H1 (cell line): ENCODE data around the gene HLA-DMB. TPM values are rescaled to one million over a fixed set of nuclear protein-coding genes. Genes with fewer than 3 reads are reported as not detected.

Source experiments
- SIX5 ChIP-seq: IDR thresholded peaks from 2 replicates; pipeline ENCODE4 v1.6.1; 2011; ENCODE audit warnings: mild to moderate bottlenecking, low read depth, low read length
- TAF1 ChIP-seq: IDR thresholded peaks from 2 replicates; pipeline ENCODE4 v1.6.1; 2011; ENCODE audit warnings: mild to moderate bottlenecking, low read depth, low read length
- polyA plus RNA-seq, 7 experiments: library from polyadenylated mRNA; depleted of rRNA in 3 of 7; stranded (reverse) in 5 of 7; unstranded in 2 of 7; fragments of >200 nt in 5 of 7; fragments of 200-250 nt in 2 of 7; gene quantifications; 1 replicate in 5 of 7; 2 replicates in 1 of 7; 4 replicates in 1 of 7; pipeline versions ENCODE4 v1.2.1 to v1.2.3, GENCODE V29; 2011 to 2013; ENCODE audit warnings: missing spikeins in 2 of 7, mixed read lengths in 2 of 7
- total RNA-seq: library from RNA; stranded (reverse); fragmentation: NEBNext Ultra II Directional; extraction: Animal tissue kit (Norgen Biotek cat#: 25700); gene quantifications from 2 replicates; pipeline ENCODE4 v1.2.1, GENCODE V29; 2021

The HLA-DMB gene
- total and polyA plus RNA-seq, 2 of the 8 experiments (the other 6 are each of a cell fraction or from before 2014, with no cell fraction given): 2.7 to 4.7 TPM

- TF ChIP-seq SIX5: no peak
- no peak for TF ChIP-seq TAF1
These were observed 34.3 kb downstream of the HLA-DMB start (continued) for GRCh38 chr6:32906539-32906938.
